Measurements from ENCODE around the gene THOC5. TPM values are rescaled to one million over a fixed set of nuclear protein-coding genes. Genes with fewer than 3 reads are reported as not detected.
A peak's percentile ranks its signal among the peaks of the same experiment; 100 is the strongest.
"Not testable (repeated sequence)": the region's sequence is repeated elsewhere in the genome, so short reads cannot be mapped to it uniquely, and the experiment has no call there.

The THOC5 gene
- total RNA-seq, 1 donor from 2014 or later = 76.3 TPM

- no peak for DNase-seq (ENCODE audit: low read depth)
Observed at GRCh38 chr22:29563652-29564460, 10.3 kb upstream of the THOC5 start.

- DNase-seq (ENCODE audit: low read depth) = no peak
Observed at GRCh38 chr22:29559853-29560252, 6.3 kb upstream of the THOC5 start.

GRCh38 chr22:29559030-29559429, 5.5 kb upstream of the THOC5 start:
- DNase-seq (ENCODE audit: low read depth) = no peak

- DNase-seq (ENCODE audit: low read depth) = no peak
Observed at GRCh38 chr22:29555065-29555644, 1.6 kb upstream of the THOC5 start.

- DNase-seq (ENCODE audit: low read depth) = not testable (repeated sequence)
Observed at GRCh38 chr22:29552357-29552756, 1.2 kb downstream of the THOC5 start.

GRCh38 chr22:29550005-29550404, 3.6 kb downstream of the THOC5 start:
- DNase-seq (ENCODE audit: low read depth) = no peak

- not testable (repeated sequence) for DNase-seq (ENCODE audit: low read depth)
Observed at GRCh38 chr22:29545045-29545444, 8.5 kb downstream of the THOC5 start.

- DNase-seq (ENCODE audit: low read depth) = no peak
Observed at GRCh38 chr22:29541845-29542244, 11.7 kb downstream of the THOC5 start.

GRCh38 chr22:29539105-29539504, 14.5 kb downstream of the THOC5 start:
- DNase-seq (ENCODE audit: low read depth) = no peak

- no peak for DNase-seq (ENCODE audit: low read depth)
Observed at GRCh38 chr22:29536411-29536810, 17.1 kb downstream of the THOC5 start.

- DNase-seq (ENCODE audit: low read depth) = peak; percentile 15
Observed at GRCh38 chr22:29531419-29531818, 22.1 kb downstream of the THOC5 start.

GRCh38 chr22:29530716-29531115, 22.8 kb downstream of the THOC5 start:
- no peak for DNase-seq (ENCODE audit: low read depth)

- DNase-seq (ENCODE audit: low read depth) = no peak
Observed at GRCh38 chr22:29528144-29528543, 25.4 kb downstream of the THOC5 start.

- DNase-seq (ENCODE audit: low read depth) = peak; percentile 29
Observed at GRCh38 chr22:29524442-29525191, 28.9 kb downstream of the THOC5 start.

- DNase-seq (ENCODE audit: low read depth) = no peak
Observed at GRCh38 chr22:29523761-29524160, 29.8 kb downstream of the THOC5 start.

- DNase-seq (ENCODE audit: low read depth) = no peak
Observed at GRCh38 chr22:29521526-29521925, 32.0 kb downstream of the THOC5 start.

GRCh38 chr22:29520851-29521250, 32.7 kb downstream of the THOC5 start:
- DNase-seq (ENCODE audit: low read depth) = no peak

GRCh38 chr22:29519996-29520395, 33.6 kb downstream of the THOC5 start:
- no peak for DNase-seq (ENCODE audit: low read depth)

- DNase-seq (ENCODE audit: low read depth) = no peak
Observed at GRCh38 chr22:29518427-29518826, 35.1 kb downstream of the THOC5 start.

- DNase-seq (ENCODE audit: low read depth) = no peak
Observed at GRCh38 chr22:29517215-29517908, 36.2 kb downstream of the THOC5 start.

GRCh38 chr22:29512031-29512430, 41.5 kb downstream of the THOC5 start:
- no peak for DNase-seq (ENCODE audit: low read depth)

Data from renal cortical epithelial cell (primary cell).